Amniotic epithelial cell (primary cell): ENCODE data around the gene PDZK1.
"Not testable (repeated sequence)": the region's sequence is repeated elsewhere in the genome, so short reads cannot be mapped to it uniquely, and the experiment has no call there.

Source experiments
- DNase-seq: peaks from one replicate; pipeline ENCODE4 v3.0.0-alpha.2; 2010; ENCODE audit warnings: low read depth

PDZK1 gene

GRCh38 chr1:145656245-145656943, 50.8 kb downstream of the PDZK1 start:
- DNase-seq, result not testable (repeated sequence)

- DNase-seq, result not testable (repeated sequence)
These were observed 63.2 kb downstream of the PDZK1 start for GRCh38 chr1:145643990-145644389.

GRCh38 chr1:145641886-145642285, 65.3 kb downstream of the PDZK1 start:
- DNase-seq, result not testable (repeated sequence)

GRCh38 chr1:145636237-145636636, 70.9 kb downstream of the PDZK1 start:
- not testable (repeated sequence) for DNase-seq

GRCh38 chr1:145622177-145622576, 85.0 kb downstream of the PDZK1 start:
- DNase-seq, result not testable (repeated sequence)
